ENCODE results near the gene BMP6.

GRCh38 chr6:7896465-7896987 is 170.6 kb downstream of the BMP6 start:
- TF ChIP-seq CTCF (IDR thresholded peaks at IDR 0.05; ENCODE audit: control extremely low read depth in 1 of 3, insufficient read depth in 1 of 3, low read depth in 1 of 3, low read length in 3 of 3) (no peak), KDM1A (IDR thresholded peaks at IDR 0.05; ENCODE audit: borderline replicate concordance, low read length) (no peak), EP300 (IDR thresholded peaks at IDR 0.05; ENCODE audit: borderline replicate concordance in 1 of 2, low read depth in 2 of 2, low read length in 2 of 2) (no peak), POLR2A (IDR thresholded peaks at IDR 0.05; ENCODE audit: control extremely low read depth in 1 of 2, low read depth in 2 of 2, low read length in 2 of 2) (no peak), ATF2 (IDR thresholded peaks at IDR 0.05; ENCODE audit: low read length) (no peak), MAFK (IDR thresholded peaks at IDR 0.05; ENCODE audit: low read depth, low read length) (no peak), NRF1 (IDR thresholded peaks at IDR 0.05; ENCODE audit: low read depth, low read length) (no peak), SIN3A (conservative IDR thresholded peaks at IDR 0.05 in 1 of 2, IDR thresholded peaks at IDR 0.05 in 1 of 2; ENCODE audit: low read depth in 1 of 2, low read length in 2 of 2) (no peak), SIRT6 (IDR thresholded peaks at IDR 0.05; ENCODE audit: low read length) (no peak), E2F6 (IDR thresholded peaks at IDR 0.05) (no peak), JUN (IDR thresholded peaks at IDR 0.05; ENCODE audit: low read depth, low read length) (no peak), POLR2AphosphoS5 (IDR thresholded peaks at IDR 0.05; ENCODE audit: low read depth, low read length) (no peak)

Data from H1 (cell line).